ENCODE measurements around the gene PTCD1. TPM values are rescaled to one million over a fixed set of nuclear protein-coding genes. Genes with fewer than 3 reads are reported as not detected.
"Not testable (repeated sequence)": the region's sequence is repeated elsewhere in the genome, so short reads cannot be mapped to it uniquely, and the experiment has no call there.

The PTCD1 gene
- total RNA-seq, 1 donor = 7.6 TPM

DNA sequence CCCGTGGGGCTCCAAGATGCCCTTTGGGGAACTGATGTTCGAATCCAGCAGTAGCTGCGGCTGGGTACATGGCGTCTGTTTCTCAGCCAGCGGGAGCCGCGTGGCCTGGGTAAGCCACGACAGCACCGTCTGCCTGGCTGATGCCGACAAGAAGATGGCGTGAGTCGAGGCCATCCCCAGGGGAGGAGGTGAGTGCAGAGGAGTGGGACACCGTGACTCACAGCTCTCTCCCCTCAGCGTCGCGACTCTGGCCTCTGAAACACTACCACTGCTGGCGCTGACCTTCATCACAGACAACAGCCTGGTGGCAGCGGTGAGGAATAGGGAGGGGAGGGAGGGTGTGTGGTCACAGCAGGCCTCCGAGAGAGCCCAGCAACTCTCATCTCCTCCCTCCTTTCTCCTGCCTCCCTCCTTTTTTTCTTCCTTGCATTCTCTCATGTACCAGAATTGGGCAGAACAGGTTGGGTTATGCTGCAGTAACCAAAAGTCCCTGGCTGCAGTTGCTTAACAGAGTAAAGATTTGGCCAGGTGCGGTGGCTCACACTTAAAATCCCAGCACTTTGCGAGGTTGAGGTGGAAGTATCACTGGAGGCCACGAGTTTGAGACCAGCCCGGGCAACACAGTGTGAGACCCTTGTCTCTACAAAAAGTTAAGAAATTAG lies 47.5 kb downstream of the PTCD1 start:
- Histone ChIP-seq H3K4me2 (ENCODE audit: insufficient read depth, low read length) (no peak overlapping the region), H2AFZ (ENCODE audit: low read length) (no peak overlapping the region), H3K27ac (ENCODE audit: low read depth, low read length) (no peak overlapping the region), H3K4me1 (ENCODE audit: insufficient read depth, low read length) (no peaks in the 10 kb centered on the region), H4K20me1 (ENCODE audit: insufficient read depth, low read length) (peaks cover 33% of the 10 kb centered on the region), H3K79me2 (ENCODE audit: insufficient read depth, low read length) (peaks cover 38% of the 10 kb centered on the region), H3K4me3 (ENCODE audit: insufficient read depth, low read length) (no peak overlapping the region), H3K36me3 (ENCODE audit: insufficient read depth, low read length) (peaks cover 83% of the 10 kb centered on the region), H3K27me3 (ENCODE audit: insufficient read depth, low read length) (no peaks in the 10 kb centered on the region), H3K9me3 (ENCODE audit: low read depth, low read length) (no peaks in the 10 kb centered on the region)
- DNase-seq (ENCODE audit: insufficient read length, low spot score, missing footprints) = peak; percentile 61
- TF ChIP-seq, protein P1, sequence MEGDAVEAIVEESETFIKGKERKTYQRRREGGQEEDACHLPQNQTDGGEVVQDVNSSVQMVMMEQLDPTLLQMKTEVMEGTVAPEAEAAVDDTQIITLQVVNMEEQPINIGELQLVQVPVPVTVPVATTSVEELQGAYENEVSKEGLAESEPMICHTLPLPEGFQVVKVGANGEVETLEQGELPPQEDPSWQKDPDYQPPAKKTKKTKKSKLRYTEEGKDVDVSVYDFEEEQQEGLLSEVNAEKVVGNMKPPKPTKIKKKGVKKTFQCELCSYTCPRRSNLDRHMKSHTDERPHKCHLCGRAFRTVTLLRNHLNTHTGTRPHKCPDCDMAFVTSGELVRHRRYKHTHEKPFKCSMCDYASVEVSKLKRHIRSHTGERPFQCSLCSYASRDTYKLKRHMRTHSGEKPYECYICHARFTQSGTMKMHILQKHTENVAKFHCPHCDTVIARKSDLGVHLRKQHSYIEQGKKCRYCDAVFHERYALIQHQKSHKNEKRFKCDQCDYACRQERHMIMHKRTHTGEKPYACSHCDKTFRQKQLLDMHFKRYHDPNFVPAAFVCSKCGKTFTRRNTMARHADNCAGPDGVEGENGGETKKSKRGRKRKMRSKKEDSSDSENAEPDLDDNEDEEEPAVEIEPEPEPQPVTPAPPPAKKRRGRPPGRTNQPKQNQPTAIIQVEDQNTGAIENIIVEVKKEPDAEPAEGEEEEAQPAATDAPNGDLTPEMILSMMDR (IDR thresholded peaks at IDR 0.05; ENCODE audit: extremely low read depth, low read depth, low read length) = no peak

DNA sequence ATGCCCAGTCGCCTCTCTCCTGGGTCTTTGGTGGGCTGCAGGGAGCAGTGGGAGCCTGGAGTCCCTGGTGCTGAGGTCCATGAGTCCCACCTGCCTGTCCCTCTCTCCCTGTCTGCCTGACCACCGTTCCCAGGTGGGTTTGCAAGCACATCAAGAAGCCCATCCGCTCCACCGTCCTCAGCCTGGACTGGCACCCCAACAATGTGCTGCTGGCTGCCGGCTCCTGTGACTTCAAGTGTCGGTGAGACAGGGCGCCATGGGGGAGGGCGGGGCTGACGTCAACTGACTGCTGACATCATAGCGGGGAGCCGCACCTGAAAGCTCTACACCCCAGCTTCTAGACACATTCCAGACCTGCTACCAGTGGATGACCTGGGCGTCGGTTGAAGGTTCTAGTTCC lies 48.8 kb downstream of the PTCD1 start:
- Histone ChIP-seq H3K27ac (ENCODE audit: low read depth, low read length) (no peak overlapping the region), H3K79me2 (ENCODE audit: insufficient read depth, low read length) (peaks cover 39% of the 10 kb centered on the region), H3K4me1 (ENCODE audit: insufficient read depth, low read length) (no peaks in the 10 kb centered on the region), H3K9me3 (ENCODE audit: low read depth, low read length) (no peaks in the 10 kb centered on the region), H3K36me3 (ENCODE audit: insufficient read depth, low read length) (peaks cover 71% of the 10 kb centered on the region), H3K27me3 (ENCODE audit: insufficient read depth, low read length) (no peaks in the 10 kb centered on the region), H3K4me3 (ENCODE audit: insufficient read depth, low read length) (no peak overlapping the region), H2AFZ (ENCODE audit: low read length) (no peak overlapping the region), H3K4me2 (ENCODE audit: insufficient read depth, low read length) (no peak overlapping the region), H4K20me1 (ENCODE audit: insufficient read depth, low read length) (peaks cover 34% of the 10 kb centered on the region)
- TF ChIP-seq, protein P1 (IDR thresholded peaks at IDR 0.05; ENCODE audit: extremely low read depth, low read depth, low read length) = no peak
- no peak for DNase-seq (ENCODE audit: insufficient read length, low spot score, missing footprints)

DNA sequence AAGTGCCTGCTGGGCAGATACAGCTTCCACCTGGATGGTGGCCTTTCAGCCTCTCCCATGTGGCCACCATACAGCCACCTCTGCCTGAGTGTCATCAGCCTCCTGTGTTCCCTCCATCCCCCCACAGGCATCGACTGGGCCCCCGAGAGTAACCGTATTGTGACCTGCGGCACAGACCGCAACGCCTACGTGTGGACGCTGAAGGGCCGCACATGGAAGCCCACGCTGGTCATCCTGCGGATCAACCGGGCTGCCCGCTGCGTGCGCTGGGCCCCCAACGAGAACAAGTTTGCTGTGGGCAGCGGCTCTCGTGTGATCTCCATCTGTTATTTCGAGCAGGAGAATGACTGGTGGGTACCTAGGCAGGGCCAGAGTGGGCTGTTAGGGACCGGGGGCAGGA lies 50.7 kb downstream of the PTCD1 start:
- TF ChIP-seq, protein P1 (IDR thresholded peaks at IDR 0.05; ENCODE audit: extremely low read depth, low read depth, low read length) = no peak
- Histone ChIP-seq H2AFZ (ENCODE audit: low read length) (no peak overlapping the region), H3K4me2 (ENCODE audit: insufficient read depth, low read length) (no peak overlapping the region), H3K27ac (ENCODE audit: low read depth, low read length) (no peak overlapping the region), H3K27me3 (ENCODE audit: insufficient read depth, low read length) (no peaks in the 10 kb centered on the region), H3K4me1 (ENCODE audit: insufficient read depth, low read length) (no peaks in the 10 kb centered on the region), H3K9me3 (ENCODE audit: low read depth, low read length) (no peaks in the 10 kb centered on the region), H3K4me3 (ENCODE audit: insufficient read depth, low read length) (no peak overlapping the region), H3K36me3 (ENCODE audit: insufficient read depth, low read length) (peaks cover 60% of the 10 kb centered on the region), H4K20me1 (ENCODE audit: insufficient read depth, low read length) (peaks cover 40% of the 10 kb centered on the region), H3K79me2 (ENCODE audit: insufficient read depth, low read length) (peaks cover 46% of the 10 kb centered on the region)
- peak; percentile 68 for DNase-seq (ENCODE audit: insufficient read length, low spot score, missing footprints)

DNA sequence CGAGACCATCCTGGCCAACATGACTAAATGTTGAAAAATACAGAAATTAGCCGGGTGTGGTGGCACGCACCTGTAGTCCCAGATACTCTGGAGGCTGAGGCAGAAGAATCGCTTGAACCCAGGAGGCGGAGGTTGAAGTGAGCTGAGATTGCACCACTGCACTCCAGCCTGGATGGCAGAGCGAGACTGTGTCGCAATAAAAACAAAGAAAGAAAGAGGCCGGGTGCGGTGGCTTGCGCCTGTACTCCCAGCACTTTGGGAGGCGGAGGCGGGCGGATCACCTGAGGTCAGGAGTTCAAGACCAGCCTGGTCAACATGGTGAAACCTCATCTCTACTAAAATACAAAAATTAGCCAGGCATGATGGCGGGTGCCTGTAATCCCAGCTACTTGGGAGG lies 51.4 kb downstream of the PTCD1 start:
- H2AFZ ChIP-seq (ENCODE audit: low read length); H3K27me3 ChIP-seq (ENCODE audit: insufficient read depth, low read length); H3K4me3 ChIP-seq (ENCODE audit: insufficient read depth, low read length); H3K4me1 ChIP-seq (ENCODE audit: insufficient read depth, low read length); H3K9me3 ChIP-seq (ENCODE audit: low read depth, low read length); DNase-seq (ENCODE audit: insufficient read length, low spot score, missing footprints); H3K4me2 ChIP-seq (ENCODE audit: insufficient read depth, low read length); H3K27ac ChIP-seq (ENCODE audit: low read depth, low read length): not testable (repeated sequence)
- Histone ChIP-seq H3K79me2 (ENCODE audit: insufficient read depth, low read length) (peaks cover 45% of the 10 kb centered on the region), H4K20me1 (ENCODE audit: insufficient read depth, low read length) (peaks cover 39% of the 10 kb centered on the region), H3K36me3 (ENCODE audit: insufficient read depth, low read length) (peaks cover 57% of the 10 kb centered on the region)
